KOPT-K1 (cell line): ENCODE data around the gene OAS3.
A peak's percentile ranks its signal among the peaks of the same experiment; 100 is the strongest.
"Not testable (repeated sequence)": the region's sequence is repeated elsewhere in the genome, so short reads cannot be mapped to it uniquely, and the experiment has no call there.

Experiments
- H3K27ac ChIP-seq: fragments of 200-600 bp; sonication (generic); 2 replicates; pipeline ENCODE4 v1.5.1; 2016; ENCODE audit warnings: antibody characterized with exemption, mild to moderate bottlenecking, low read depth, low read length; ENCODE audit not compliant: poor library complexity, severe bottlenecking
- H3K36me3 ChIP-seq: fragments of 200-600 bp; sonication (generic); 2 replicates; pipeline ENCODE4 v1.5.1; 2017; ENCODE audit warnings: antibody characterized with exemption, mild to moderate bottlenecking, low read length, moderate library complexity; ENCODE audit not compliant: insufficient read depth
- H3K9me3 ChIP-seq: fragments of 200-600 bp; sonication (generic); 2 replicates; pipeline ENCODE4 v1.5.1; 2017; ENCODE audit warnings: antibody characterized with exemption, low read length, mild to moderate bottlenecking; ENCODE audit not compliant: insufficient read depth, poor library complexity, severe bottlenecking

The OAS3 gene

DNA sequence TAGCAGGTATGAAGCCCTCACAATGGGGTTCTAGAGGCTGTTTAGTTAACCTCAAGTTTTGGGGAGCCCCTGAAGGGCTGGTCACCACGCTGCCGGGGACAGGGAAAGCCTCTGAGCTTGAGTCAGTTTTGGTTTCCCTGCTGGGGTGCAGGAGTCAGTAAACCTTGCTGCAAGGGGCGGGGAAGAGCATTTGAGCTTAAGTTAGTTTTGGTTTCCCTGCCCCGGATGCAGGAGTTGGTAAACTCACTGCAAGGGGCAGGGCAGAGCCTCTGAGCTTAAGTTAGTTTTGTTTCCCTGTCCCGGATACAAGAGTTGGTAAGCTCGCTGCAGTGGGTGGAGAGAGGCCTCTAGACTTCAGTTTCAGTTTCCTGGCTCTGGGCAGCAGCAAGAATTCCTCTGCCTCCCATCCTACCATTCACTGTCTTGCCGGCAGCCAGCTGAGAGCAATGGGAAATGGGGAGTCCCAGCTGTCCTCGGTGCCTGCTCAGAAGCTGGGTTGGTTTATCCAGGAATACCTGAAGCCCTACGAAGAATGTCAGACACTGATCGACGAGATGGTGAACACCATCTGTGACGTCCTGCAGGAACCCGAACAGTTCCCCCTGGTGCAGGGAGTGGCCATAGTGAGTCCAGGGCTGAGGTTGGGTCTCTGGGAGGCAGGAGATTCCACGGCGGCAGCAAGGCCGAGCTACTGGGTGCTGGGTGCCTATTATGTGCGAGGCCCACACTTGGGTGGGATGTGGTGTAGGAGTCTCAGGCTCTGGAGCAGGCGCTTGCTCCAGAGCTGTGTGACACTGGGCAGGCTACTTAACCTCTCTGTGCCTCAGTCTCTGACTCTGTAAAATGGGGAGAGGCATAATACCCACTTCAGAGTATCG lies 40.1 kb downstream of the OAS3 start, which contains the start of gene OAS2:
TSS of gene OAS2 (plus strand) at position 357 of the 878 bp plus-strand sequence. CDS start at position 447, 90 bp downstream.
- H3K9me3 ChIP-seq: peaks cover 21% of the 10 kb centered on the region
- H3K27ac ChIP-seq: peak within 1 kb of the TSS; percentile 91
- no peaks in the 10 kb centered on the region for H3K36me3 ChIP-seq

DNA sequence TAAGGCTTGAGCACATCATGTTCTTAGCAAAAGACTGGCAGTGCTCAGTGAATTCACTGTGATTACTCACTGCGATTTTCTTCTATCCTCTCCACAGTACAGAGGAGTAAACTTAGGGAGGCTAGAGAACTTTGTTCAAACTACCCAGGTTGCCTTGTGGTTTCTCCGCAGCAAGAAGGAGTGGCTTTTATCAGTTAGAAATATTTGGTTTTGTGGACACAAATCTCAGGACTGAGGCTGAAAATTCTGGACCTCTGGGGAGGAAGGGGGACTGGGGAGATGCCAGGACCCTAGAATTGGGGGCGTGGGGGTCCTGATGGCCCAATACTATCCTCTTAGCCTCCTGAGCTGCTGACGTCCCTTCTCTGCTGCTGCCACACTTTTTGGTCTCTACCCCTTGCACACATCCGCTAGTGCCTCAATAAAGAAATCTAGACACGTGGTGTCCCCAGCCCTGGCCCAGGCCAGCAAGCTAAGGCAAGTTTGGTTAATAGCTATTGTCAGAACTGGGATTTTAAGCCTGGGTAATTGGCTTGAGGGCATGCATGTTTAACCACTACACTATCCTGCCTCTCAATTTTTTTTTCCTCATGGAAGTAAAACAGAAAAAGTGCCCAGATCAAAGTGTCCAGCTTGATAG lies 40.9 kb downstream of the OAS3 start:
- Histone ChIP-seq H3K36me3 (0 out of 2 replicates have a peak, but pooled peaks cover under 1% of the 10 kb centered on the region), H3K27ac (peak overlapping the region; percentile 91), H3K9me3 (peaks cover 29% of the 10 kb centered on the region)

DNA sequence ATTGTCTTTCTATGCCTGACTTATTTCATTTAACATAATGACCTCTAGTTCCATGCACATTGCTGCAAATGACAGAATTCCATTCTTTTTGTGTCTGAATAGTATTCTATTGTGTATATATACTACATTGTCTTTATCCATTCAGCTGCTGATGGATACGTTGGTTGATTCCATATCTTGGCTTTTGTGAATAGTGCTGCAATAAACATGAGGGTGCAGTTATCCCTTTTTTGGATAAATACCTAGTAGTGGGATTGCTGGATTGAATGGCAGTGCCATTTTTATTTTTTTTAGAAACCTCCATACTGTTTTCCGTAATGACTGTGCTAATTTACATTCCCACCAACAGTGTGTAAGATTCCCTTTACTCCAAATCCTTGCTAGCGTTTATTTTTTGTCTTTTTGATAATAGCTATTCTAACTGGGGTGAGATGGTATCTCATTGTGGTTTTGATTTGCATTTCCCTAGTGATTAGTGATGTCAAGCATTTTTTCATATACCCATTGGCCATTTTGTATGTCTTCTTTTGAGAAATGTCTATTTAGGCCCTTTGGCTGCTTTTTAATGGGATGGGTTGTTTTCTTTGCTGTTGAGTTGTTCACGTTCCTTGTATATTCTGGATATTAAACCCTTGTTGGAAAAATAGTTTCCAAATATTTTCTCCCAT lies 42.4 kb downstream of the OAS3 start:
- Histone ChIP-seq H3K36me3 (0 out of 2 replicates have a peak, but pooled peaks cover 6% of the 10 kb centered on the region), H3K27ac (no peak overlapping the region), H3K9me3 (peaks cover 44% of the 10 kb centered on the region)

DNA sequence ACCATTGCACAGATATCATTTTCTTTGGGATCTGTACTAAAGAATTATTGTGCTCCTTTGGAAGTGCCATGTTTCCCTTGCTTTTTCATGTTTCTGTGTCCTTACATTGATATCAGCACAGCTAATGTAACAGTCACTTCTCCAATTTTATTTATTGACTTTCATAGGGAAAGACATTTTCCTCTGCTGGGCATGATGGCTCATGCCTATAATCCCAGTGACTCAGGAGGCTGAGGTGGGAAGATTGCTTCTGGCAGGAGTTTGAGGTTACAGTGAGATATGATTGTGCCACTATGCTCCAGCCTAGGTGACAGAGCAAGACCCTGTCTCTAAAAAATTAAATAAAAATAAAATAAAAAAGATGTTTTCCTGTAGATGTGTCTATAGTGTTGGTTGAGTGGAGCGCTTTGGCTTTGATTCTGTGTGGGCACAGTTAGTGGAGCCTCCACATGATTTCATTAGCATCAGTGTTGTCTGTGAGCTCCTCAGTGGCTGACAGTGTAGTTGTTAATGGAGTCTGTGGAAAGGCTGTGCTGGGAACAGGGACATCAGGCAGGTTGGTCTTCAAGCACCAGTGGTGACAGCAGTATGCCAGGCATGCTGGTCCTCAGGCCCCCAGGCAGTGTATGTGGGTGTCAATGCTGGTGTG lies 47.5 kb downstream of the OAS3 start:
- Histone ChIP-seq H3K9me3 (peaks cover 45% of the 10 kb centered on the region), H3K27ac (no peak overlapping the region), H3K36me3 (peaks cover 42% of the 10 kb centered on the region)

DNA sequence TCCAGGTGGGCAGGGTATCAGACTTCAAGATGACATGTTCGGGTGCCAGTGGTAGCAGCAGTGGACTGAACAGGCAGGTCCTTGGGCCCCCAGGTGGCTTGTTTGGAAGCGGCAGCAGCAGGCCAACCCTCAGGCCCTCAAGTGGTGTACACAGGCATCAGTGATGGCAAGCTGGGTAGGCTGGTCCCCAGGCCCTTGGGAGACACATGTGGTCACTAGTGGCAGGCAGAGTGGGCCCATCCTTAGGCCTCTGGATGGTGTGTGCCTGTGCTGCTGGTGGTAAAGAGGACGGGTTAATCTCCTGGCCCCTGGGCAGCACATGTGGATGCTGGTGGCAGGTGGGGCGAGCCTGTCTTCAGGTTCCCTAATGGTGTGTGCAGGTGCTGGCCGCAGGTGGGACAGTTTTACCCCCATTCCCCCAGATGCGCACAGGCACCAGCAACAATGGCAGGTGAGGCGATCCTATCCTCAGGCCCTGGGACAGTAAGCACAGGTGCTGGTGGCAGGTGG lies 48.1 kb downstream of the OAS3 start:
- no peak overlapping the region for H3K27ac ChIP-seq
- peaks cover 42% of the 10 kb centered on the region for H3K36me3 ChIP-seq
- peaks cover 44% of the 10 kb centered on the region for H3K9me3 ChIP-seq

DNA sequence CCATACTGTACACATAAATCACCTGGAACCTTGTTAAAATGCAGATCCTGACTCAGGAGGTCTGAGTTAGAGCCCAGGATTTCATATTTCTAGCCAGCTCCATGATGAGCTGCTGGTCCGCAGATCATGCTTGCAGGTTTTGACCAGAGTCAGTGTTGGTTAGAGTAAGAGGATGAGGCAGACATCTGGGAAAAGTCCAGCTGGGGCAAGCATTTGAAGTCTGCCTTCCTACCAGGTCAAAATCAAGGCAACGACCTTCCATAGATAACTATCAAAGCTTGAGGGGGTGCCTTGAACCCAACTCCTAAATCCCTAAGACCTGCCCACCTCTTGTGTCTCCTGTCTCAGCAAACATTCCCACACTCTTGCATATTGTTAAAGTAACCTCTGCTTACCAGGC lies 49.3 kb downstream of the OAS3 start:
- peaks cover 42% of the 10 kb centered on the region for H3K36me3 ChIP-seq

DNA sequence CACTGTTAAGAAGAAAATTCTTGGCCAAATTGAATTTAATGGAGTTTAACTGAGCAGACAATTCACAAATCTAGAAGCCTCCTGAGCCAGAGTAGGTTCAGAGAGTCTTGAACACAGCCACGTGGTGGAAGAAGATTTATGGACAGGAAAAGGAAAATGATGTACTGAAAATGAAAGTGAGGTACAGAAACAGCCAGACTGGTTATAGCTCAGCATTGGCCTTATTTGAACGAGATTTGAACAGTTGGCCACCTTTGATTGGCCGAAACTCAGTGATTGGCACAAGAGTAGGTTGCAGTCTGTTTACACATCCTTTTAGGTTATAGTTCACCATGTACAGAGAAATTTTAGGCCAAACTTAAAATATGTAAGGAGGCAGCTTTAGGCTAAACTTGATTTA lies 50.0 kb downstream of the OAS3 start:
- Histone ChIP-seq H3K9me3 (peaks cover 29% of the 10 kb centered on the region), H3K27ac (no peak overlapping the region), H3K36me3 (peaks cover 42% of the 10 kb centered on the region)

More for the DNA sequence above, 49.3 kb downstream of the OAS3 start:
- Histone ChIP-seq H3K27ac (no peak overlapping the region), H3K9me3 (peaks cover 33% of the 10 kb centered on the region)

DNA sequence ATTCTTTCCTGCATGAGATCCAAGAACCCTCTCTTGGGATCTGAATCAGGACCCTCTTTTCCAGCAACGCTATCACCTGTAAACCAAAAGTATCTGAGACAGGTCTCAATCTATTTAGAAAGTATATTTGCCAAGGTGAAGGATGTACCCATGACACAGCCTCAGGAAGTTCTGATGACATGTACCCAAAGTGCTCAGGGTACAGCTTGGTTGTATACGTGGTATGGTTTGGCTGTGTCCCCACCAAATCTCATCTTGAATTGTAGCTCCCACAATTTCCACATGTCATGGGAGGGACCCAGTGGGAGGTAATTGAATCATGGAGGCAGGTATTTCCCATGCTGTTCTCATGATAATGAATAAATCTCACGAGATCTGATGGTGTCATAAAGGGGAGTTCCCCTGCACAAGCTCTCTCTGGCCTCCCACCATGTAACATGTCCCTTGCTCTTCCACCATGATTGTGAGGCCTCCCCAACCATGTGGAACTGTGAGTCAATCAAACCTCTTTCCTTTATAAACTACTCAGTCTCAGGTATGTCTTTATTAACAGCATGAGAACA lies 50.6 kb downstream of the OAS3 start:
- H3K27ac ChIP-seq: not testable (repeated sequence)
- peaks cover 42% of the 10 kb centered on the region for H3K36me3 ChIP-seq
- peaks cover 22% of the 10 kb centered on the region for H3K9me3 ChIP-seq

DNA sequence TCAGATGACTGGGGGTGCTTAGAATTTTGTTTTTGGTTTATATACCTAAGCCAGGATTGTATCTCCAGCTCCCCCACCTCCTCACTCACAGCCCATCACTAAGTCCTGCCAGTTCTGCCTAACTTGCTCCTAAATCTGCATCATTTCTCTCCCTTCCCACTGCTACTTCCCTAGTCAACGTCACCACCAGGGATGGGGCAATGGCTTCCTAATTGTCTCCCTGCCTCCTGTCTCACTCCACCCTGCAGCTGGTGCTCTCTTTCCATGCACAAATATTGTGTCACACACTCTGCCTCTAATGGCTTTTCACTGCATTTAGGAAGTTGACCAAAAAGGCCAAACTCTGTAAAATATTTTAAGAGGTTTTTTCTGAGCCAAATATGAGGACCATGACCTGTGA lies 51.5 kb downstream of the OAS3 start:
- Histone ChIP-seq H3K27ac (no peak overlapping the region), H3K36me3 (peaks cover 37% of the 10 kb centered on the region), H3K9me3 (peaks cover 13% of the 10 kb centered on the region)

DNA sequence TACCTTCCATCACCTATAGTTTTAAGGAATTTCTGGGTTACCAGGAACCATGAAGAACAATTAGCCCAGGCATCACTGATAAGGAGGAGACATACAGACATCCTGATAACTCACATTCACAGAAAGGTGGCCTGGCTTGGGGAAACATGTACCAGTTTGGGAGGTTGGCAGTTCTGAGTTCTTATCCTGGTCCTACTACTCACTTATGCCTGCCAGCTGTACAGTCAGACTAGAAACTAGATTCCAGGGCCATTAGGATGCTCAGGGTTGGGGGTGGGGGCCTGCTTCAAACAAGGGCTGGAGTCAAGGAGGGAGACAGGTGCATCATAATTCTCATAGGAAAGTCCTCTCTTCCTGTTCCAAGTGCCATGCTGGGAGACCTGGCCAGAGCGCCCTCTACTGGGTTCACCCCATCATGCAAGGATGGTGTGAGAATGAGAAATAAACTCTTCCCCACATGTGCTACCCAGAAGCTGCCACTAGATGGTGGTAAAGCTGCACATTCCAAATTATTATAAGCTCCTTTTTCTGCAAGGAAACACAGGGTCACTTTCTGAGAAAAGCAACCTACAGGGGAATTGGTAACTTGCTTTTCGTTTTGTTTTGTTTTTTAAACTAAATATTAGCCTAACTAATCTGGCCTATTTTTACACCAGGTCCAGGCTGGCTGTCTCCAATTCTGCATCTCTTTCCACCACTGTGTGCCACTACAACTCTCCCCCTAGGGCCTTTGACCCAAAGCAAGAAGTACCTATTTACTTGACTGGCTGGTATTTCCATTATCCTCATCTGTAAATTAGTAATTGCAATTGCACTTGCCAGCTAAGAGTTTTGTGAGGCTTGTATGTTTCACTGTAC lies 54.5 kb downstream of the OAS3 start:
- Histone ChIP-seq H3K9me3 (peaks cover 9% of the 10 kb centered on the region), H3K27ac (no peak overlapping the region), H3K36me3 (peaks cover 50% of the 10 kb centered on the region)

DNA sequence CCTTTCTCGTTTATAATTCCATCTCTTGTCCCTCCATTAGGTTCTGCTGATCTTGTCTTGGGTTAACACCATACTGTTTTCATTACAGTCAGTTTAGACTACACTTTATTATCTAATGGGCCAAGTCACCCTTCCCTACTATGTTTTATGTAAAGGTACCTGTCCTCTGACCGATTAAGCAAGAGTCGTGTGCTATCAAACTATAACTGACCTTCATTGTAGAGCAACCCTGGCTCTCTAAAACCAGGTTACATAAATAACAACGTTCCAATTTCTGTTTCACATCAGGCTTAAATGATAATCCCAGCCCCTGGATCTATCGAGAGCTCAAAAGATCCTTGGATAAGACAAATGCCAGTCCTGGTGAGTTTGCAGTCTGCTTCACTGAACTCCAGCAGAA lies 56.7 kb downstream of the OAS3 start:
- Histone ChIP-seq H3K9me3 (peaks cover 17% of the 10 kb centered on the region), H3K27ac (no peak overlapping the region), H3K36me3 (peaks cover 47% of the 10 kb centered on the region)

DNA sequence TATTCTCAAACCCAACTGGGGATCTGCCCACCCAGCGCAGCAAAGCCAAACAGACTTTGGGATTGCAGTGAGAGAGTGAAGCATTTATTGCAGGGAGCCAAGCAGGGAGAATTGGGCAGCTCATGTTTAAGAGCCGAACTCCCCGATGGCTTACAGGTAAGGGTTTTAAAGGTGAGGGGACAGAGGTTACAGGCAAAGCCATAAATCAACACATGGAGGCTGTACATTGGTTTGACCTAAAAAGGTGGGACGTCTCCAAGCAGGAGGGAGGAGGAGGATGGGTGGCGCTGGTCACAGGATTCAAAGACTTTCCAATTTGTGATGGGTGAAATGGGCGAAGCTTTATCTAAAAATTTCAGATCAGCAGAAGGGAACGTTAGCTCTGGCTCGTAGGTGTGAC lies 58.2 kb downstream of the OAS3 start:
- Histone ChIP-seq H3K9me3 (peaks cover 17% of the 10 kb centered on the region), H3K36me3 (peaks cover 55% of the 10 kb centered on the region), H3K27ac (no peak overlapping the region)

DNA sequence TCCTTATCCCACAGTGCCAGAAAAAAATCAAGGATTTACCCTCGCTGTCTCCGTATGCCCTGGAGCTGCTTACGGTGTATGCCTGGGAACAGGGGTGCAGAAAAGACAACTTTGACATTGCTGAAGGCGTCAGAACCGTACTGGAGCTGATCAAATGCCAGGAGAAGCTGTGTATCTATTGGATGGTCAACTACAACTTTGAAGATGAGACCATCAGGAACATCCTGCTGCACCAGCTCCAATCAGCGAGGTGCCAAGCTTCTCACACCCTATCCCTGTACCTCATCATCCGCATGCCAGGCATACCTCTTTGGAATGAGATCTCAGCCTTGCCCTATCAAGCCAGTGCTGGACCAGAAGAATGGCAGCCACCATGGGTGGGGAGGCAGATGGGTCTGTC lies 59.2 kb downstream of the OAS3 start:
- H3K27ac ChIP-seq: no peak overlapping the region
- peaks cover 55% of the 10 kb centered on the region for H3K36me3 ChIP-seq
- H3K9me3 ChIP-seq: peaks cover 16% of the 10 kb centered on the region
